Activated CD4-positive, alpha-beta T cell treated with anti-CD3 and anti-CD28 coated beads, Interleukin-2, amount 50 U/mL, for 48 hours (primary cell): ENCODE measurements around the gene XIRP2.
"Not testable (repeated sequence)": the region's sequence is repeated elsewhere in the genome, so short reads cannot be mapped to it uniquely, and the experiment has no call there.

Experiments used
- DNase-seq, 2 experiments: peaks; one replicate each; pipeline ENCODE4 v3.0.0-alpha.2; 2020

XIRP2 gene

DNA sequence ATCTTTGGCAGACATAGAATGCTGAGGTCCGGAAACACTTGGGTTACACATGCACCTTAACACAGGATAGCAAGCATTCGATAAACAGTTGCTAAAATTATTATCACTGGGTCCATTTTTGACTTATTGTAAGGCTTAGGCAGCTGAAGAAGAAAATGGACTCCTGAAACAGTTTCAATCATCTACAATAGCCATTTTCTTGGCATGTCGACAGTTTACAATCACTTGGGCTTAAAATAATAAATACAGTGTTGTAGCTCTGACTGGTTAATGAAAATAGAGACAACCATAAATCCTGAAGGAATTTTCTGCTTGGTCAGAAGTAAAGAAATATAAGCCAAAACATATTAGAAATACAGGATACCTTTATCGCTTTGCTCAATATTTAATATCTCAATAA, 169.2 kb downstream of the XIRP2 start:
- DNase-seq, result no peak

- DNase-seq, result no peak
Measured at GRCh38 chr2:167059173-167059572, 170.9 kb downstream of the XIRP2 start.

DNA sequence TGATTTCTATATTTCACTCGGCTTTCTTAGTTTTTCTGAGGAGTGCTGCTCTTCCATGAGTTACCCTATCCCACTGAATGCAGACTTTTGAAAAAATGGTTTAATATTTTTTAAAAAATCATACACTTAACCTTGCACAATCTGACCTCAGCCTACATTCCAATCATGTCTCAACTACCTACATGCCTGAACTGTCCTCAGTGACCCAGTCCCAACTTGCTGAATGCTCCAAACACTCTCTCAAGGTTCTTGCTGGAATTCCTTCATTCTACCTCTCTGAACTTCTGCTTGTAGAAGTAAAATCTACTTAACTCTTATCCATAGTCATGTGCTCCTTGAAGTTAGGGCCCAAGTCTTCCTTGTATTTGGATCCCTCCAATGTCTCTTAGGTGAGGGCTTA, 181.6 kb downstream of the XIRP2 start:
- no peak for DNase-seq

DNA sequence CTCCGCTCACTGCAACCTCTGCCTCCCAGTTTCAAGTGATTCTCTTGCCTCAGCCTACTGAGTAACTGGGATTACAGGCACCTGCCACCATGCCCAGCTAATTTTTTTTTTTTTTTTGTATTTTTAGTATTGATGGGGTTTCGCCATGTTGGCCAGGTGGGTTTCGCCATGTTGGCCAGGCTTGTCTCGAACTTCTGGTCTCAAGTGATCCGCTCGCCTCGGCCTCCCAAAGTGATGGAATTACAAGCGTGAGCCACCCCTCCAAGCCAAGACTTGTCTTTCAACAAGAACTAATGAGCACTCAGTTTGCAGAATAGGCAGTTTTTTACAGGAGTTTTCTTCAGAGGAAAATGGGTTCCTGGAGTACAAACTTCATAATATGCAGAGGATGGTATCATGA, 187.4 kb downstream of the XIRP2 start:
- not testable (repeated sequence) for DNase-seq

DNA sequence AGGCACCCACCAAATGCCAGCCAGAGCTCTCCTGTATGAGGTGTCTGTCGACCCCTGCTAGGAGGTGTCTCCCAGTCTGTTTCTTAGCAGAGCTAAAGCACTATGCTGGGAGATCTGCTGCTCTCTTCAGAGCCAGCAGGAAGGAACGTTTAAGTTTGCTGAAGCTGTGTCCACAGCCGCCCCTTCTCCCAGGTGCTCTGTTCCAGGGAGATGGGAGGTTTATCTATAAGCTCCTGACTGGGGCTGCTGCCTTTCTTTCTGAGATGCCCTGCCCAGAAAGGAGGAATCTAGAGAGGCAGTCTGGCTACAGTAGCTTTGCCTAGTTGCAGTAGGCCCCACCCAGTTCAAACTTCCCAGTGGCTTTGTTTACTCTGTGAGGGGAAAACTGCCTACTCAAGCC, 210.7 kb downstream of the XIRP2 start:
- not testable (repeated sequence) for DNase-seq

DNA sequence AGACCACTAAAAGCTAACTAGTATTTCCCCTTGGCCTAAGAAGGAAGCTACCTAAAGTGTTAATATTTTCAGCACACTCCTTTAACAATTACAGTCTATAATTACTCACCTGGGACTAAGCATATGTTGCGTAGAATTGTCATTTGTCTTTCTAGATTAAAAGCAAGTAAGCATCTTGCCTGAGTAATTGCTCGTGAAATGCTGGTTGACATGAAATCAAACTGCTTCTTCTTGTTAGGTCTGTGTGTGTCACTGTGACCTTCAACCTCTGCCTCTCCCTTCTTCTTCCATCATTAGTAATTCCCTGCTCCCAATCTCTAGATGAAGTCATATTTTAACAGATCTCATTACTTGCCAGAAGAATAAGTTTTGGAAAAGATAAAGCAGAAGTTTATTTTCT, 212.2 kb downstream of the XIRP2 start:
- no peak for DNase-seq

GRCh38 chr2:167103028-167103756, 214.9 kb downstream of the XIRP2 start:
- no peak for DNase-seq

DNA sequence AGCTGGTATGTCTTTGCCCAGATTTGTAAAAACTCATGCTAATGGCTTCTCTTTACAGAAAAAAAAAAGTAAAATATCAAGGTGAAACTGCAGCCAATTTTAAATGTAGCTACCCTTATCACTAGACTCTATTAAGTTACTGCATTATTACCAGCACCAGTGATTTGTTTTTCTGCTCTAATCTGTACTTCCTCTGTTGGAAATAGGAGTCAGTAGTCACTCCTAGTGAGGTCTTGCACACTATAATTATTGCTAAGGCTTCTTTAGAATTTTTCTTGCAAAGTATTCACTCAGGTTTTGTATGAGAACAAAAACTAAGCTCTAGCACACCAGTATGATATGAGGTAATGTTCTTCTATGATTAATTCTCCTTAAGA, 215.5 kb downstream of the XIRP2 start:
- DNase-seq, result no peak

DNA sequence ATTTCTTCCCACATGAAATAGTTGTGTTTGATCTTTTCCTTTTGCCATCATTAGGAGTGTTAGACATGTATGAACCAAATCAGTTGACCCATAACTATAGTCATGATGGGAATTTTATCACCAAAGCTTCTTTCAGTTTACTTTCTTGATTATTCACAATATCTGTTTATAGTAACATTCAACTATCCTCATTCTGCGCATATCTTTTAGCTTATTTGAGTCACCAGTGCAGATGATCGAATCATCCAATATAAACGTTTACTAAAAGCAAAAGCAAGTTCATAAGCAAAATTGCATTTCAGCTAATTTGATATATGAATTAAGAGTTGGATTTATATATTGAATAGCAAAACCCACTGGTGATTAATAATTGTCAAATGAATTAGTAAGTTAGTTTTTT, 216.4 kb downstream of the XIRP2 start:
- no peak for DNase-seq

DNA sequence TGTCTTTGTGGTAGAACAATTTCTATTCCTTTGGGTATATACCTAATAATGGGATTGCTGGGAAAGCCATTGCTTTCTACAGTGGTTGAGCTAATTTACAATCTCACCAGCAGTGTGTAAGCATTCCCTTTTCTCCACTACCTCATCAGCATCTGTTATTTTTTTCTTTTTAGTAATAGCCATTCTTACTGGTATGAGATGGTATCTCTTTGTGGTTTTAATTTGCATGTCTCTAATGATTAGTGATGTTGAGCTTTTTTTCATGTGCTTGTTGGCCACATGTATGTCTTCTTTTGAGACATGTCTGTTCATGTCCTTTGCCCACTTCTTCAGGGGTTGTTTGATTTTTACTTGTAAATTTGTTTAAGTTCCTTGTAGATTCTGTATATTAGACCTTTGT, 221.4 kb downstream of the XIRP2 start:
- DNase-seq, result not testable (repeated sequence)

- no peak for DNase-seq
Measured at GRCh38 chr2:167110345-167110744, 222.1 kb downstream of the XIRP2 start.

- DNase-seq, result no peak
Measured at GRCh38 chr2:167114018-167114417, 225.7 kb downstream of the XIRP2 start.

GRCh38 chr2:167115541-167115940, 227.3 kb downstream of the XIRP2 start:
- DNase-seq, result no peak

- DNase-seq, result no peak
Measured at GRCh38 chr2:167122389-167122788, 234.1 kb downstream of the XIRP2 start.

DNA sequence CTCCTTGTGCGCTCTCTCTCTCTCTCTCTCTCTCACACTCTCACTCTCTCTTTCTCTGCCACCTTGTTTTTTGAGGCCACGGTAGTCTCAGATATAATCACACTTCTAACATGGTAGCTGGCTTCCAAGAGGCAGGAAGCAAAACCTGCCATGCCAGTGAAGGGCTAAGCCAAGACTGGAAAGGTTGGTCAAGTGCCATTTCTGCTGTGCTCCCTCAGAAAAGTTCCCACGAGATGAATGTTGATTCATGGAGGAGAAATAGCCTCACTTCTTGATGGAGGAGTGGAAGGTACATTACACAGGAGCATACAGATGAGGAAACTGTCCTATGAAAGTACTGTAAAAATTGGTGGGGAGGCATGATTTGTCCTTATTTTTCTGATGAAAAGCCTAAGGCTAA, 237.9 kb downstream of the XIRP2 start:
- DNase-seq, result no peak

DNA sequence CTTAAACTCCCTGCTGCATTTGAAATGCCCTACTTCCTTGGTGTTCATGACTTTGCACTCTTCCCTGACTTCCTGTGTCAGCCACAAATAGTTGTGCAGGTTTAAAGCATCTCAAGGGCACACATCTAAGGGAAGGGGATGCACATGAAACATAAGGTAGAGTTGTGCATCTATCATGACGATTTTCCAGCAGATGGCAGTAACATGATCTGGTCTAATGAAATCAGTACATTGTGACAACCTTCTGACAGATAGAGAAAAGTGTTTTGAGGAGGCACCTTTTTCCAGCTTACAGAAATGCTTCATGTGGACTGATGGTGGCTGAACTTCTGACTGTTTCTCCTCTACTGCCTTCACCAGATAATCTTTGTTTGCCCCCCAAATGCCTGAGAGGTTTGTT, 238.9 kb downstream of the XIRP2 start:
- no peak for DNase-seq

GRCh38 chr2:167128130-167128529, 239.8 kb downstream of the XIRP2 start:
- no peak for DNase-seq

DNA sequence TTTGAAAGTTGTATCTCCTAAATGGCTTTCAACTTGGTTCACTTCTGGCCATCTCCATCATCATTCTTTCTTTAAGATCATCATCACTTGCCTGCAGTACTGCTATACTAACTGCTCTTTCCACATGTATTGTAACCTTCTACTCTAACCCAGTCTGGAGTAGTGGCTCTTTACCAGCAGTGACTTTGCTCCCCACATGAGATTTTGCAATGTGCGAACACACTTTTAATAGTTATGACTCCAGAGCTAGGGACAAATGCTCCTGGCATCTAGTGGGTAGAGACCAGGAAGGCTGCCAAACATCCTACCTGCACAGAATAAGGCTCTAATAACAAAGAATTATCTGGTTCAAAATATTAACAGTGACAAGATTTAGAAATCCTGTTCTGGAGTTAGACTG, 243.8 kb downstream of the XIRP2 start:
- no peak for DNase-seq

- no peak for DNase-seq
Measured at GRCh38 chr2:167132906-167133555, 244.8 kb downstream of the XIRP2 start.

GRCh38 chr2:167133614-167134013, 245.3 kb downstream of the XIRP2 start:
- DNase-seq, result no peak

DNA sequence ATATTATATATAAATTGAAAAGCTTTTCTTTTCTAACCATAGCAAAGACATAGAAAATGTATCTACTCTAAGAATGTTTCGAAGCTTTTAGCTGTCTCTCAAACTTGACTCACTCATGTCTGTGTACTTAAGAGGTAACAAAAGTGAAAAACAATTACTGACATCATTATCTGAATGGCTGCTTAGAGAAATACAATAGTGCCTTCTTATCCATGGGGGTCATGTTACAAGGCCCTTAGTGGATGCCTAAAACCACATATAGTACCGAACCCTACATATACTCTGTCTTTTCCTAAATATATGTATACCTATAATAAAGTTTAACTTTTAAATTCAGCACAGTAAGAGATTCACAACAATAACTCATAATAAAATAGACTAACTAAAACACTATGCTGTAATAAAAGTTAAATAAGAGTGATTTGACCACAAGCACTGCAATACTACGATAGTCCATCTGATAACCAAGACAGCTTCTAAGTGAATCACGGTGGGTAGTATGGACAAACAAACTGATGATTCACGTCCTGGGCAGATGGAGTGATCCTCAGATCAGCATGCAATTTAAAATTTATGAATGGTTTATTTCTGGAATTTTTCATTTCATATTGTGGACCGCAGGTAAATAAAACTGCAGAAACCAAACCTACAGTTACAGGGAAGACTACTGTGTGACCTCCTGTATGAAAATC, 246.2 kb downstream of the XIRP2 start:
- DNase-seq, result no peak

- no peak for DNase-seq
Measured at GRCh38 chr2:167135706-167136105, 247.4 kb downstream of the XIRP2 start.

DNA sequence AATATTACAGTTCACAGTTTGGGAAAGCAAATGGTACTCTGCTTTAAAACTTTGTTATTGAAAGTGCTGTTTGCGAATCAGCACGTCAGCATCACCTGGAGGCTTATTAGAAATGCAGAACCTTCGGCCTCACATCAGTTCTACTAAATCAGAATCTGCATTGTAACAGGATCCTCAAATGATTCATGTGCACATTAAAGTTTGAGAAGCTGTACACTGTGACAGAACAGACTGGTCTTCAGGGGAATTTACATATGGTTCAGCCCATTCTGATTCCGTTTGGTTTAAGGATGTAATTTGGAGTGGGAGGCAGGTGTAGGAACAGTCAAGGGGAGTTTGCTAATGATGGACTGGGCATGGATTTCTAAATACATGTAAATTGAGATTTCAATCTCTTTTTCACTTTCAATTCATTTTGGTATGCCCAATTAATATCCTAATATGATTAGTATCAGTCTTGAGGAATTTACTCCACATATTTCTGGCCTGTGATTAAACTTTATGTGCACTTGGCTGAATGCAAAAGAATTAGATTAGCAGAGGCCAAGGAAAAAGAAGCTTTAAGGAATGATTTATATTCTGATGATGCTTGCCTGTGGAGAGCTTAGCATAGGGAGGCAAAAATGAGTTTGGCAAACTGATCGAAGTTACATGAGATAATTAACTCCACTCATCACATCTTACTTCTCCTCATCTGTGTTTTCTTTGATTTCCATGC, 248.8 kb downstream of the XIRP2 start:
- DNase-seq, result no peak

- no peak for DNase-seq
Measured at GRCh38 chr2:167140330-167140729, 252.1 kb downstream of the XIRP2 start.
